T-helper 1 cell treated with Interleukin-12 subunit alpha and Interleukin-12 subunit beta and Interleukin-4 antibody, amounts not matched to agents 30 ng/mL and 1 ng/mL, for 36 hours (primary cell): ENCODE results near the gene AZU1. TPM values are rescaled to one million over a fixed set of nuclear protein-coding genes. Genes with fewer than 3 reads are reported as not detected.
"Not testable (repeated sequence)": the region's sequence is repeated elsewhere in the genome, so short reads cannot be mapped to it uniquely, and the experiment has no call there.

Experiments used
- intact Hi-C: fragments of 100-400 bp; cut with micrococcal nuclease; formaldehyde crosslinking; loops from one replicate; pipeline ENCODE4 v1.15.1; 2024
- total RNA-seq: library from RNA; stranded (reverse); gene quantifications from 2 replicates; pipeline ENCODE4 v1.2.3, GENCODE V29; 2022

AZU1 gene
- total RNA-seq, 1 donor from 2014 or later: not detected

- intact Hi-C loops: no loop called here
Observed at GRCh38 chr19:870963-871401, 43.3 kb downstream of the AZU1 start.

GRCh38 chr19:871446-872265 is 44.0 kb downstream of the AZU1 start:
- intact Hi-C loops: loop anchor here (1.0 to 2.0 kb wide), 2 partner anchors 191 to 397 kb away; partner anchors contain the start of gene CIRBP

- intact Hi-C loops: loop anchor here (1.0 to 2.0 kb wide), 2 partner anchors 192 to 396 kb away; partner anchors contain the start of gene CIRBP
Observed at GRCh38 chr19:872266-872951, 44.8 kb downstream of the AZU1 start.

GRCh38 chr19:873084-873483 is 45.4 kb downstream of the AZU1 start:
- intact Hi-C loops: loop anchor here (1.0 to 2.0 kb wide), 6 partner anchors 11 to 396 kb away; partner anchors contain the start of genes CIRBP, MED16, R3HDM4 and RNU6-9

GRCh38 chr19:873561-874041 is 46.0 kb downstream of the AZU1 start:
- intact Hi-C loops: loop anchor here (1.0 to 2.0 kb wide), 6 partner anchors 11 to 395 kb away; partner anchors contain the start of genes CIRBP, MED16, R3HDM4 and RNU6-9

GRCh38 chr19:875265-875879 is 47.7 kb downstream of the AZU1 start:
- intact Hi-C loops: no loop called here

- intact Hi-C loops: no loop called here
Observed at GRCh38 chr19:876089-876488, 48.5 kb downstream of the AZU1 start.

GRCh38 chr19:876780-877314 is 49.2 kb downstream of the AZU1 start:
- intact Hi-C loops: no loop called here

GRCh38 chr19:877992-878660 is 50.5 kb downstream of the AZU1 start:
- intact Hi-C loops: not testable (repeated sequence)

- intact Hi-C loops: not testable (repeated sequence)
Observed at GRCh38 chr19:878751-879561, 51.3 kb downstream of the AZU1 start.

- intact Hi-C loops: no loop called here
Observed at GRCh38 chr19:879711-880438, 52.2 kb downstream of the AZU1 start.

Other genes starting within 250 kb of the AZU1 start
- 2.3 and 2.5 TPM in 2 replicates for gene HCN2, start 238.0 kb upstream of the AZU1 start, total RNA-seq
- gene POLRMT, start 194.3 kb upstream of the AZU1 start, total RNA-seq: 62.7 and 63.4 TPM in 2 replicates
- 0.15 TPM in 1 of 2 replicates, not detected in the other for gene FGF22, start 188.0 kb upstream of the AZU1 start, total RNA-seq
- 80.2 and 85.2 TPM in 2 replicates for gene RNF126, start 164.6 kb upstream of the AZU1 start, total RNA-seq
- gene FSTL3, start 151.4 kb upstream of the AZU1 start, total RNA-seq: 1.6 TPM in 2 replicates
- not detected in 2 replicates for gene PRSS57, start 132.4 kb upstream of the AZU1 start, total RNA-seq
- gene PALM, start 118.9 kb upstream of the AZU1 start, total RNA-seq: not detected in 2 replicates
- not detected in 2 replicates for gene MISP, start 76.7 kb upstream of the AZU1 start, total RNA-seq
- 550 and 562 TPM in 2 replicates for gene PTBP1, start 30.4 kb upstream of the AZU1 start, total RNA-seq
- not detected in 2 replicates for gene PLPPR3, start 5.9 kb upstream of the AZU1 start, total RNA-seq
- not detected in 2 replicates for gene PRTN3, start 13.2 kb downstream of the AZU1 start, total RNA-seq
- gene ELANE, start 24.5 kb downstream of the AZU1 start, total RNA-seq: not detected in 2 replicates
- gene CFD, start 31.8 kb downstream of the AZU1 start, total RNA-seq: 1.0 and 1.2 TPM in 2 replicates
- 64.3 and 74.3 TPM in 2 replicates for gene MED16, start 65.3 kb downstream of the AZU1 start, total RNA-seq
- gene RNU6-9, start 65.6 kb downstream of the AZU1 start, total RNA-seq: not detected in 2 replicates
- 122 and 138 TPM in 2 replicates for gene R3HDM4, start 85.4 kb downstream of the AZU1 start, total RNA-seq
- 1.1 and 2.2 TPM in 2 replicates for gene KISS1R, start 89.5 kb downstream of the AZU1 start, total RNA-seq
- gene ARID3A, start 98.2 kb downstream of the AZU1 start, total RNA-seq: 27.3 and 28.9 TPM in 2 replicates
- gene WDR18, start 156.5 kb downstream of the AZU1 start, total RNA-seq: 54.8 and 57.5 TPM in 2 replicates
- gene GRIN3B, start 172.6 kb downstream of the AZU1 start, total RNA-seq: not detected in 2 replicates
- 181 and 185 TPM in 2 replicates for gene TMEM259, start 193.3 kb downstream of the AZU1 start, total RNA-seq
- gene RNU6-2, start 193.7 kb downstream of the AZU1 start, total RNA-seq: not detected in 2 replicates
- 436 and 459 TPM in 2 replicates for gene CNN2, start 198.8 kb downstream of the AZU1 start, total RNA-seq
- 63.6 and 71.7 TPM in 2 replicates for gene ABCA7, start 212.3 kb downstream of the AZU1 start, total RNA-seq
- gene ARHGAP45, start 239.3 kb downstream of the AZU1 start, total RNA-seq: 471 and 479 TPM in 2 replicates